Pancreas (tissue), 10 donors: ENCODE results near the gene ATXN10. TPM values are rescaled to one million over a fixed set of nuclear protein-coding genes. Genes with fewer than 3 reads are reported as not detected.

ENCODE experiments used
- ATAC-seq, 4 donors: fragments of 200-7000 bp; cut with Tn5 transposase; one replicate each; pipeline versions ENCODE4 v1.8.0 to v1.9.1; 2020; ENCODE audit warnings: mild to moderate bottlenecking in 4 of 4, moderate library complexity in 4 of 4
- DNase-seq, 6 donors: peaks; one replicate each; pipeline ENCODE4 v3.0.0-alpha.2; 2020
- FAIRE-seq: peaks from 2 replicates; lab custom pipeline; 2012; peaks lifted over from hg19 to GRCh38; lab: Jason Lieb, UNC
- H3K27ac ChIP-seq, 4 donors: fragments of 200-600 bp; sonication (generic); 1 replicate in 3 of 4; 2 replicates in 1 of 4; pipeline versions ENCODE4 v1.5.0 to v1.8.0; 2020
- H3K27me3 ChIP-seq, 4 donors: fragments of 200-600 bp; one replicate each; pipeline ENCODE4 v1.8.0; 2021
- H3K36me3 ChIP-seq, 3 donors: fragments of 200-600 bp; sonication (generic) in 1 of 3; one replicate each; pipeline versions ENCODE4 v1.5.0 to v1.8.0; 2020 to 2021
- H3K4me1 ChIP-seq, 3 donors: fragments of 200-600 bp; one replicate each; pipeline ENCODE4 v1.8.0; 2021
- H3K4me3 ChIP-seq, 4 donors: fragments of 200-600 bp; sonication (generic) in 2 of 4; one replicate each; pipeline versions ENCODE4 v1.5.0 to v1.8.0; 2020 to 2021
- H3K9me3 ChIP-seq, 4 donors: fragments of 200-600 bp; one replicate each; pipeline ENCODE4 v1.8.0; 2021
- CTCF ChIP-seq, 4 donors: fragments of 200-600 bp; sonication (generic) in 3 of 4; IDR thresholded peaks; one replicate each; pipeline versions ENCODE4 v1.5.0 to v1.8.0; 2021; ENCODE audit warnings: antibody characterized with exemption in 4 of 4
- WGBS, 2 donors: extraction: QIAGEN DNeasy Blood & Tissue Kit; methylation state at CpG; one replicate each; pipeline ENCODE4 v1.1.7; 2013; 5-methylcytosine and 5-hydroxymethylcytosine counted together
- intact Hi-C, 3 donors: fragments of 100-400 bp; cut with DNase I; formaldehyde crosslinking; loops; one replicate each; pipeline versions ENCODE4 v1.11.1 to v1.14.2; 2022
- polyA plus RNA-seq, 2 donors: library from polyadenylated mRNA; stranded (reverse); fragments of 200-250 nt; gene quantifications; one replicate each; pipeline ENCODE4 v1.2.3, GENCODE V29; 2013
- total RNA-seq, 6 donors: library from RNA; stranded (reverse); fragmentation: NEBNext Ultra II Directional in 4 of 6; extraction: Animal tissue kit (Norgen Biotek cat#: 25700) in 4 of 6; gene quantifications; one replicate each; pipeline versions ENCODE4 v1.2.1 to v1.2.4, GENCODE V29; 2021 to 2023
- donor health status: healthy with polysubstance abuse.
- donor health status: DM: no; HTN: no; CAD: no; lungs with moderate emphysema.
- donor health status: DM: no; HTN: no; CAD: no.
- donor health status: control.
- donor health status: control.
- donor health status: Bipolar disorder and iron deficiency.
- donor health status: DM: yes; HTN: yes; CAD: no.
- donor health status: DM: no; HTN: no; CAD: no.
- donor health status: DM: no; HTN: no; CAD: no.
- donor health status: DM: yes; HTN: yes; CAD: no.

Gene ATXN10
- total and polyA plus RNA-seq, 8 donors = 19.1 to 75.1 (median 62.4) TPM

- WGBS, 2 donors = 86 to 90% methylated on average over 6 of the region's 6 CpGs
- Histone ChIP-seq H3K27ac (no peak overlapping the region), H3K4me3 (no peak overlapping the region), H3K36me3 (no peaks in the 10 kb centered on the region), H3K9me3 (no peaks in the 10 kb centered on the region), H3K27me3 (no peaks in the 10 kb centered on the region), H3K4me1 (peaks cover under 1 to 27% (median 23%) of the 10 kb centered on the region in 3 donors)
- TF ChIP-seq CTCF (IDR thresholded peaks at IDR 0.05) = no peak
- intact Hi-C loops = no loop called here
- FAIRE-seq (no peak), ATAC-seq (peak in 2 of 4 donors; percentile 67 to 70), DNase-seq (no peak)
These were observed 11.6 kb downstream of the ATXN10 start for GRCh38 chr22:45683248-45683647.

DNA sequence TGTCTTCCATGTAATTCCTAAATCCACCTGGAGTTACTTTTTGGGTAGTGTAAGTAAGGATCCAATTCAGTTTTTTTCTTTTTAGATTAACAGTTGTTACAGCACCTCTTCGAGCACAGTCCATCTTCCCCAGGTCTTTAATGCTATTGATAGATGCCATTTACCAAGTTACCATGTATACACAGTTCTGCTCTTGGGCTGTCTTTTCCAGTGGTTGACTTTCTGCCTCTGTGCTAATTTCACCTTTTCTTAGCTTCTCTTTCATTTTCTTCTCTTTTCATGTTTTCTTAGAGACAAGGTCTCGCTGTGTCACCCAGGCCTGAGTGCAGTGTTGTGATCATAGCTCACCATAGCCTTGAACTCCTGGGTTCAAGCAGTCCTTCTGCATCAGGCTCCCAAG, 12.0 kb downstream of the ATXN10 start:
- Histone ChIP-seq H3K9me3 (no peaks in the 10 kb centered on the region), H3K27me3 (no peaks in the 10 kb centered on the region), H3K27ac (no peak overlapping the region), H3K36me3 (no peaks in the 10 kb centered on the region), H3K4me3 (no peak overlapping the region), H3K4me1 (peaks cover 5 to 31% (median 24%) of the 10 kb centered on the region in 3 donors)
- DNase-seq (no peak), ATAC-seq (no peak), FAIRE-seq (no peak)
- no peak for TF ChIP-seq CTCF (IDR thresholded peaks at IDR 0.05)
- intact Hi-C loops = no loop called here
- 94 to 95% methylated on average over 2 of the region's 2 CpGs for WGBS, 2 donors

GRCh38 chr22:45684169-45684568, 12.5 kb downstream of the ATXN10 start:
- no peak for TF ChIP-seq CTCF (IDR thresholded peaks at IDR 0.05)
- no peak for FAIRE-seq
- no peaks in the 10 kb centered on the region for H3K9me3 ChIP-seq
- intact Hi-C loops = no loop called here
- DNase-seq = no peak
- peak in 1 of 4 donors; percentile 7 for ATAC-seq
- no peak overlapping the region for H3K27ac ChIP-seq
- H3K36me3 ChIP-seq = no peaks in the 10 kb centered on the region
- H3K4me1 ChIP-seq = peaks cover 10 to 31% (median 26%) of the 10 kb centered on the region in 3 donors
- 77% methylated on average over 4 of the region's 4 CpGs for WGBS, 2 donors
- H3K4me3 ChIP-seq = no peak overlapping the region
- H3K27me3 ChIP-seq = no peaks in the 10 kb centered on the region

DNA sequence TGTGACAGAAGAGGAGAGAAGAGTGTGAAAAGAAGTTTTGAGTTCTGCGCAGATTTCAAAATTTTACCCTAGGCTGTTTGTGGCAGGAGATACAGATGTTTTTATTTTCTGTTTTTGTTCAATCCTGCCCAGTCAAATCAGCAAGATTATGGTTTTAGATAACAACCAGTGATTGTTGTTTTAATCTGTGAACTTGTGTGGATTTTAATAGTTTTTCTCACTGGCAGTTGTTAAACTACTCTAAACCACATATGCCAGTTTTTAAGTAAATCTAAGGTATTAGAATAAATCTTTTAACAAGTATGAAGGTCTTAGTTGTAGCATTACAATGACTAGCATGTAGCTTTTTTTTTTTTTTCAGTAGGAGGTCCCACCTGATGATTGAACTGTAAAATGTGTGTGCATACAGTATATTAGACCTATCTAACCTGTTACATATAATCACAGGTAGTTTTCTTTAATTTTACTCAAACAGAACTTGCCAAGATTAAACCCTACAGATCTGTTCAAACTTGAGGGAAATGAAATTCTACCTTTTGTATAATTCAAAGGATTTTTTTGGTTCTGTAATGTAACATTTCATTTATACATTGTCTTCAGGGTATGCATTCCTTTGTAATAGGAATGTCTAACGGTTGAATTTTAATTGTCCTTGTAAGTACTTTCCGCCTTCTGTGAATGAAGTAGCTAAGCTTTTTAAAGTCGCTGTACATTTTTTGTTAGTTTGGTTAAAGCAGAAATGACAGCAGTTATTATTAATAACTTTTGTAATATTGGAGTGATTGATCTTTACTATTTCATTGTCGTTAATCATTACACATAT, 13.3 kb downstream of the ATXN10 start:
- H3K4me3 ChIP-seq = no peak overlapping the region
- no peak overlapping the region for H3K27ac ChIP-seq
- H3K4me1 ChIP-seq = peaks cover 12 to 31% (median 27%) of the 10 kb centered on the region in 3 donors
- intact Hi-C loops = no loop called here
- H3K27me3 ChIP-seq = no peaks in the 10 kb centered on the region
- no peak for FAIRE-seq
- H3K36me3 ChIP-seq = no peaks in the 10 kb centered on the region
- 74 to 75% methylated on average over 5 of the region's 5 CpGs for WGBS, 2 donors
- TF ChIP-seq CTCF (IDR thresholded peaks at IDR 0.05) = no peak
- ATAC-seq = no peak
- H3K9me3 ChIP-seq = no peaks in the 10 kb centered on the region
- no peak for DNase-seq

DNA sequence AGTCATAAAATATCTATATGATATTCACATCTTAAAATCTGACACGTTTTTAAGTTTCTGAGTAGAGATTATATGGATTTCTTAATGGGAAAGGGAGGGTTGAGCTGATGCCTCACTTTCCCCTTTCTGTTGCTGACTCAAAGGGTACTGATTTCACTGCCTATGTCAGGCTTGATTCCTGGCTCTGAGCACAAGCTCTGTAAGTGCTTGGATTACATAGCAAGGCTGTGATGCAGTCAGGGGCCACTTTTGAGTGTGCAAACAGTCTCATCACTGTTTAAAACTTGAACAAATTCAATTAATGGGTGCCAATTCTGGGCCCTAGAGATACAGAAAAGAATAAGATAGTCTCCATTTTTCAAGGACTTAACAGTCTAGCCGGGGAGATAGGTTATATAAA, 14.4 kb downstream of the ATXN10 start:
- no peak overlapping the region for H3K4me3 ChIP-seq
- H3K4me1 ChIP-seq = peaks cover 12 to 29% (median 27%) of the 10 kb centered on the region in 3 donors
- ATAC-seq (no peak), FAIRE-seq (no peak), DNase-seq (no peak)
- H3K36me3 ChIP-seq = no peaks in the 10 kb centered on the region
- H3K9me3 ChIP-seq = no peaks in the 10 kb centered on the region
- WGBS, 2 donors = 29 to 44% methylated on average over 2 of the region's 2 CpGs
- TF ChIP-seq CTCF (IDR thresholded peaks at IDR 0.05) = no peak
- no peaks in the 10 kb centered on the region for H3K27me3 ChIP-seq
- no peak overlapping the region for H3K27ac ChIP-seq
- intact Hi-C loops = no loop called here
